H4 (cell line): ENCODE results near the gene PRKAR1B. TPM values are rescaled to one million over a fixed set of nuclear protein-coding genes. Genes with fewer than 3 reads are reported as not detected.
"Not testable (repeated sequence)": the region's sequence is repeated elsewhere in the genome, so short reads cannot be mapped to it uniquely, and the experiment has no call there.

Experiments
- DNase-seq: peaks from one replicate; pipeline ENCODE4 v3.0.0-alpha.2; 2015; ENCODE audit warnings: low spot score
- total RNA-seq: library from RNA; depleted of rRNA; stranded (reverse); fragments of >200 nt; shearing (Covaris generic); gene quantifications from 2 replicates; pipeline ENCODE4 v1.2.3, GENCODE V29; 2014

The PRKAR1B gene
- total RNA-seq, 1 experiment from 2014 or later = 40.5 TPM

DNA sequence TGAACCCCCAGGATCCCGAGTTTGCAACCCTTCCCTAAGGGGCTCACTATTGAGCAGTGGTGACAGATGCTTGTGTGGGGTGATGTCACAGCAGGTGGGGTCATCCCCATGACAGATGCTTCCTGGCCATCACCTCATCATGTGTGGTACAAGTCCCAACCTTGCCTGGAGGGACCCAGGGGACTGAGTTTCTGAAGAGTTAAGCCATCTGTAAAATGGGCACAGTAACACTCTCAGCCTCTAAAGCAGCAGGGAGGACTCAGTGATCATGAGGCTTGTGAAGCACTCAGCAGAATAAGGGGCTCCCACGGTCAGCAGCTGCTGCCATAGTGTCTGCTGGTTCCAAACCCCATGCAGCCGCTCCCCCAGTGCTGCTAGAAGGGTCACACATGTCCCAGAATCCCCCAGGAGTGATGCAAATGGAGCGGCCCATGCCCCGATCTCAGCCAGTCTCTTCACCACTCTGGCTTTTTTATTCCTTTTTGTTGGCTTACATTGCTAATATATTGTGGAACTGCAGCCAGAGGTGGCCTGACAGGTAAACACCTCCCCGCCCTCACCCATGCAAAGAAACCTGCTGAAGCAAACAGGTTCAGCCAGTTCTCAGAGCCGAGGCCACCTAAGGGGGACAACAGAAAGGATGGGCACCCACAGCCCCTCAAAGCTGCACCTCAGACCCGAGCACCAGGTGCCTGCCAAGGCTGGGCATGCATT, 105.4 kb downstream of the PRKAR1B start:
- no peak for DNase-seq

DNA sequence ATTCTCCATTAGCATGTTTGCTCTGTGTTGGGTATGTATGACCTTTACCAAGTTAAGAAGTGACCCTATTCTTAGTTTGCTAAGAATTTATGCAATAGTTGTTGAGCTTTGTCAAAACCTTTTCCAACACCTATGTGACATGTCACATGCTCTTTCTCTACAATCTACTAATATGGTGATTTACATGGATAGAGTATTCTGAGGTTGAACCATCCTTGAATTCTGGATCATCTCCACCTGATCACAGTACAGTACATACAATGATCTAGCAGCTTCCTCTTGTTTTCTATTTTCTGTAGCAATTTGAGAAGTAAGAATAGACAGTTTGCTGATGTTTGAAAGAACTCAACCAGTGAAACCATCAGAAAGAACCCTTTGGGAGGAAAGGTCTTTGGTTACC, 106.2 kb downstream of the PRKAR1B start:
- DNase-seq = no peak

DNA sequence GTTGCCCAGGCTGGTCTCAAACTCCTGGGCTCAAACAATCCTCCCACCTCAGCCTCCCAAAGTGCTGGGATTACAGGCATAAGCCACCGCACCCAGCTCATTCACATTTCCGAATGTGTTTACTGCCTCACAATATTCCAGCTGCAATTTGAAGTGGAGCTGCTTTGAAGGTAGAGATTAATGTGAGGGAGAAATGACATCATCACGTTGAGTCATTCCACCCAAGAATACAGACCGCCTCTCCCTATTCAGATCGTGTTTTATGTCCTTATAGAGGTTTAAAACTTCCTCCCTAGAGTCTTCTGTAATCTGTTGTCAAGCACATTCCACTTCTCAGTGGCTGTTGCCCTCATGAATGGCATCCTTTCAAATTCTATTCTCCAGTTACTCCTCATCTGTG, 107.0 kb downstream of the PRKAR1B start:
- peak; percentile 89 for DNase-seq

DNA sequence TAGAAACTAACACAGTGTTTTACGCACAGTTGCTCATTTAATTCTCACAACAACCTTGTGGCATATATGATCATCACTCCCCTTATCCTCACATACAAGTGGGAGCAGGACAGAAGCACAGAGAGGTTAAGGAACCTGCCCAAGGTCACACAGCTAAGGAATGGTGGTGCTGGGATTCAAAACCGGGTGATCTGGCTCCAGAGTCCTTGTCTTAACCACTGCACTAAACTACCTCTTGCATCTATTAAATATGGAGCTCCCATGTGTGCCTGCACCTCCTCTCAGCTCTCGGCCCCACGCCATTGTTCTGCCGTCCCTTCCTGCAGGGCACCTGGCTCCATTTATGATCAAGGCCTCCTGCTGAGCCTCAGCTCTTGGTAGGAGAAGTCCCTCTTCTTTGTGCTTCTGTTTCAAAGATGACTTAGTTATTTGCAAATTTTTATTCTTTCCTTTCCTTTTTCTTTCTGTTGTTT, 107.7 kb downstream of the PRKAR1B start:
- DNase-seq = no peak

- DNase-seq = no peak
Measured at GRCh38 chr7:618539-619367, 108.3 kb downstream of the PRKAR1B start.

GRCh38 chr7:617614-618538, 109.2 kb downstream of the PRKAR1B start:
- no peak for DNase-seq

DNA sequence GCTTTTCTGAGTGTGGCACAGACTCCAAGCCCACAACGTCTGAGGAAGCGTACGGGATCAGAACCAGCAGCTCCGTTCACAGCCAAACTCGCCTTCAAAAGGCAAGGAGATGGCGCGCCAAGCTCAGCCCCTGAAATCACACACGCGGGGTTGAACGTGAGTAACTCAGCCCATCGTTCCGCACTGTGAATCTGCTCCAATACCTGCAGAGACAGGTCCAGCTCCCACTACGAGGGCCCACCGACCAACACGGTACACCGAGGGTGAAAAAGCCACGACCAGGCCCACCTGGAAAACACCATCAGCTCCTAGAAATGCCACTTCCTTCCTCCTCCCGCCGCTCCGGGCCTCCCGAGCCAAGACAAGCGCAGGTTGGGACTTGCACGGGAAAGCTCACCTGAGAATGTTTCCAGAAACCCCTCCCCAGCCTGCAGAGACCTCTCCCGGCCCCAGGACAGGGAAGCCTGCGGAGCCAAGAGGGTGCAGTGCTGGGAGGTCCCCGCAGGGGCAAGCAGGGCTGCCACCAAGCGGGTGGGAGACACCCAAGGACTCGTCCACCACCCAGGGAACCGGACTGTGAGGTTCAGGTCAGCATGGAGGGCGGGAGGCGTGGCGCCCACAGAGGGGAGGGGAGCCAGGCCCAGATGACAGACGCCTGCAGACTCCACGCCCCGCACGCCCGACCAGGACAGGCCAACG, 113.5 kb downstream of the PRKAR1B start:
- no peak for DNase-seq

GRCh38 chr7:611837-612236, 115.2 kb downstream of the PRKAR1B start:
- not testable (repeated sequence) for DNase-seq

DNA sequence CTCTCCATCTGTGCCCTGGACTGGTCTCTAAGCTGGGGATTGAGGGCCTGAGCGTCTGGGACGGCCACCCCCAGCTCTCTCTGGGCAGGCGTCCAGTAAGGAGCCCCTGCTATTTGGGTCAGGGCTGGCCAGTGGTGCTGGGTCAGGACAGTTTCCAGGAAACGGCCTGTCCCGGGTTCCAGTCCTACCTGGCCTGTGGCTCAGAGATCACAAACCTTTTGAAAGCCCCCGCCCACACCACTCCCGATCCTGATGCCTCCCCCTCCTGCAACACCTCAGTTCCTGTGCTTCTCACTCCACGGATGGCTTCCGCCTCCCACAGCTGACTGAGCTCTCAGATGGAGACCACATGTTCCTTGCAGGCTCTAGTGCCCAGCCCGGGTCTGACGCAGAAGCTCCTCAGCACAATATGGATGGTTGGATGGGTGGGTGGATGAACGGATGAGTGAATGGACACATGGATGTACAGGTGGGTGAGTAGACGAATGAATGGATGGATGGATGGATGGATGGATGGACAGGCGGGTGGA, 115.7 kb downstream of the PRKAR1B start:
- DNase-seq = no peak

DNA sequence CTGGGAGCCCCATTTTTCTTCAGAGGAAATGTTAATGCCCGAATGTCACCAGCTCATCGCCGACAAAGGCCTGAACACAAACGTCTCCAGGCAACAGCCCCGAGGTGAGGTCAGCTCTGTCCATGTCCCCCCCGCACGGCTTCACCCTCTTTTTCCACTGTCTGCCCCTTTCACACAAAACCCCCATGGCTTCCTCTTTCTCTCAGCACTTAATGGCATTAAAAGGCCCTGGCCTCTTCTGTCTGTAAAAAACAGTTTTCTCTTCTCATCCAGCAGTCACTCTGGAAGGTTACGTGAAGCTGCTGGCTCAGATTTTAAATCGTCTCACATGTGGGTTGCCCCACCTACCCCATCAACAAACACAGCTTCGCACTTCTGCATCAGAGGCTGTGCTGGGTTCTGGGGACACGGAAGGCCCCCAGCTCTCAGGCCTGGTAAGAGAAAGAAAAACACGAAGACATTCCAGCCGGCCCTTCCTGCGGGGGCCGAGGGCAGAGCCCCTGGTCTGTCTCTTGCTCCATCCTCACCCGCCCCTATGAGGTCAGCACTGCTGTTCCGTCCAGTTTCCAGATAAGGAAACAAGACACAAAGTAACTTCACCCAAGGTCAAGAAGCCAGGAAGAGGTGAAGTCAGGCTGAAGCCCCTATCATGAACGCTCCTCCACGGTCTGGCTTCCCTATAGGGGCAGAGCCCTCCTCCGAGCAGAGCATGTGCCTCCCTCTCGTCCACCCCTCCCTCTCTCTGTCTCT, 116.4 kb downstream of the PRKAR1B start:
- no peak for DNase-seq

- DNase-seq = no peak
Measured at GRCh38 chr7:610141-610530, 116.9 kb downstream of the PRKAR1B start.

- no peak for DNase-seq
Measured at GRCh38 chr7:609365-609764, 117.7 kb downstream of the PRKAR1B start.

GRCh38 chr7:608954-609353, 118.1 kb downstream of the PRKAR1B start:
- no peak for DNase-seq

DNA sequence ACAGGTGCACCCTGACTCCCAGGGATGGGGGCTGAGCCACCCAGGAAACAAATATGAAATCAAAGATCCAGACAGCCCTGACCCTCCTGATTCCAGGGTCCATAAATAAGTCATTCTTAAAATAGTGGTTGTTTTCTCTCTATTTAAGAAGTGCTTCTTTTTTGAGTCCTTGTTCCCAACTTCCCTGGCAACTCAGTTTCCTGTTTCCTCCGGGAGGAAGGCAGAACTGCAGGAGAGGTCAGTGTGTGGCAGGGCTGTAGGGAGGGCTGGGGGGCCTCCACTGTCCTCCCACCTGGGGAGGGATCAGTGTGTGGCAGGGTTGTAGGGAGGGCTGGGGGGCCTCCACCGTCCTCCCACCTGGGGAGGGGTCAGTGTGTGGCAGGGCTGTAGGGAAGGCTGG, 118.7 kb downstream of the PRKAR1B start:
- no peak for DNase-seq

- no peak for DNase-seq
Measured at GRCh38 chr7:607938-608337, 119.1 kb downstream of the PRKAR1B start.

DNA sequence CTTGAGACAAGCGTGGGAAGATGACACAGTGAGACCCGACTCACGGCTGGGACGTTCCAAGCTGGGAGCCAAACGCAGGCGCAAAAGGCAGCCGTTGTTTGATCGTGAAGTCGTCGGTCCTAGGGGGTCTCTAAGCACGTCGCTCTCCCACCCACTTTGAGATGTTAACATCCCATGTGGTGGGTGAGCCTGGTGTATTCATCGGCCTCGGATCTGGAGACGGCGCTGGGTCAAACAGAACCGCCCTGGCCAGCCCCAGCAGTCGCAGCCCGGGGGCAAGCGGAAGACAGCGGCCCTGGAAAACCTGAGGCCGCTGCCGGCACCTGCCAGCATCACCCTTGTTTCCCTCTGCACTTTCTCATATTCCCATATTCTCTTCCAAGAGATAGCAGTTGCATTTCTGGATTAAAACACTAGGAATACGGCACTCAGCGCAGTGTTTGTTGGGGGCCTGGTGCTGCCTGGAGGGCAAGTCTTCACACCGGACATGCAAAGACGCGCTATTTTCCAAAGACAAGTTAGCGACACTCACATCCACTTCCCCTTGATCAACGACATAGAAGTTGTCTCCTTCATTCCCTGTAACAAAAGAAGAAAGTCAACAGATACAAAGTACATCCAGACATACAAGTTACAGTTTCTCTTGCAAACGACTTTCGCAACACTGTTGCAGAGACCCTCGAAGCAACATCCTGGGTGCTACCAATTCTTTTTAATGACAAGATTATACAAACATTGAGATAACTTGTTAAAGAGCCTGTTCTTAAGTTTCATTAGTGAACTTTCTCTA, 121.2 kb downstream of the PRKAR1B start:
- no peak for DNase-seq

DNA sequence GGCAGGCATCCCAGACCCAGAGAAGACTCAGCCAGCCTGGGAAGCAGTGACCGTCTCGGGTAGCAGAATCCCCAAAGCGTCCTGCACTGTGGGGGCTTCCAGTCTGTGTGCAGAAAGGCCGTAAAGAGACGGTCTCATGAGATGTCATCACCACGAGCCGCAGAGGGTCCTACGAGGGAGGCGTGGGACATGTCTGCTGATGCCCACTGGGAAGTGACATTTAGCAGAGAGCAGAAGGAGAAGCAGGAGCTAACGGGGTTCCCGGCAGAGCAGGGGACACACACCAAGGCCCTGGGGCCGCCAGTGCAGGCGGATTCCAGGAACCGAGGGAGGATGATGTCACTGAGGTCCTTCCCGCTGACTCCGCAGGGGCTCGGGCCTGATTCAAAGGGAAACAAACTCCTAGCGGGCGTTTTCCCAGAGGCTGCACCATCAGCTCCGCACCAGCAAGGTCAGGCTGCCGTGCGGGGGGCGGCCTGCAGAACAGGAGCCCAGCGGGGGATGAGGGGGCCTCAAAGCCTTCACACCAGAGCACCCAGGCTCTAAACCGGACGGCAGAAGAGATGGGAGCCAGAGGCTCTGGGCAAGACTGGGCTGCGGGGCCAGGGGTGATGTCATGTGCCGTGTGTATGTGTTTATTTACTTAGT, 122.1 kb downstream of the PRKAR1B start:
- DNase-seq = no peak

DNA sequence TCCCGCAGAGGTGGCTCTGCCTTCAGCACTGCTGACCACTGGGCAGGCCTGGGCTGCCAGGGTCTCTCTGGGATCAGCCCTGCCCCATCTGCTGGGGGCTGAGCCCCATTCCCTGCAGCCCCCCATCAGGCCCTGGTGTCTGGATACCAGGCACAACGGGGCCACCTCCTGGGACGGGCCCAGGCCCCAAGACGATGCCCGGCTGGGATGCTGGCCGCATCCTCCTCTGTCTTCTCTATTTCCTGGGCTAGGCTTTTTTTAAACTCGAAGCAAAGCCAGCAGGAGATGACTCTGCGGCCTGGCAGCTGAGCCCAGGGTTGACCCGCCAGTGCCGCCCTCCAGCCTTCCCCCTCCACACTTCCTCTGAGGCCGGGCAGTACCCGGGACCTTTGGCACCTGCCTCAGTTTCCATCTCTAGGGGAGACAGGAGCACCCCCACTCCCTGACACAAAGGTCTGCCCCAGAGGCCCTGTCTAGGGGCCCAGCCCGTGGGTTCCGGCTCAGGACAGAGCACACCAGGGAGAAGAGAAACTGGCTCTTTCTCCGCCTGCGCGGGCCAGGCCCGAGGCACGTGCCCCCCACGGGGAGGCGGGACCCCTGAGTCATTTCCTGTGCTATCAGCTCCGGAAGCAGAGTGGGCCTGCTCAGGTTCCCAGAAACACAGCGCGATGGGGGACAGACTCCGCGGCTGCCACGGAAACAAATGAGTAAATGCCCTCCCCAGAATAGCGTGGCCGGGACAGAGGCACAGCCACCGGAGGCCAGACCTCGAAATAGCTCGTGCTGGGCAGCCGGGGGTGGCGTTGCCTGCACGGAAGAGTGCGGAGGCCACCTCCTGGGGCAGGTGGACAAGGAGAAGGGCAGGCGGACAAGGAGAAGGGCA, 122.8 kb downstream of the PRKAR1B start:
- DNase-seq = peak; percentile 91
